Measurements from ENCODE around the gene PEX26. TPM values are rescaled to one million over a fixed set of nuclear protein-coding genes. Genes with fewer than 3 reads are reported as not detected.
"Not testable (repeated sequence)": the region's sequence is repeated elsewhere in the genome, so short reads cannot be mapped to it uniquely, and the experiment has no call there.

PEX26 gene
- total and polyA plus RNA-seq, 2 donors (not counting 1 experiment from before 2014, with no cell fraction given) = 13.2 to 14.5 TPM

DNA sequence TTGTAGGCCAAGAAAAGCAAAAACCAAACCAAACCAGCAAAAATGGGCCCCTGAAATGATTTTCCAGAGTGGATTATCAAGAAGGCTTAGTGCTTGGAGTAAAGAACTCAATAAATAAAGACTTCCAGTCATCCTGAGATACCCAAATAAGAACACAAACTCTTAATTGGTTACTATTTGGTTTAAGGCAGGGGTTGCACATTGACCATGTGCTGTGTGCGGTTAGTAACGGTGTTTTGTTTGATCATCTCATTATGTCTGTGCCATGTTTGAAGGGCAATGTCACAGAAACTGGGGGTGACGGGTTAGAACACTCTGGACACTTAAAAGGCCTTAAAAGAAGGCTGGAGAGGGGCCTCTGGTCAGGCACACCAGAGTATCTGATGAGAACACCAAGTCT, 43.7 kb upstream of the PEX26 start:
- Histone ChIP-seq H3K27ac (ENCODE audit: insufficient read depth, low read length) (no peak overlapping the region), H3K79me2 (ENCODE audit: control insufficient read depth, insufficient read depth, low read length) (no peaks in the 10 kb centered on the region), H4K20me1 (ENCODE audit: control insufficient read depth, extremely low read depth, insufficient read depth, low read length) (no peaks in the 10 kb centered on the region), H3K4me3 (replicated peaks in 1 of 4; ENCODE audit: control extremely low read depth in 1 of 4, insufficient read depth in 1 of 4, low read depth in 3 of 4, low read length in 4 of 4) (no peak overlapping the region), H3K27me3 (ENCODE audit: control insufficient read depth, insufficient read depth, low read length) (no peaks in the 10 kb centered on the region), H3K4me2 (ENCODE audit: extremely low read depth, insufficient read depth, low read length) (no peak overlapping the region), H3K4me1 (ENCODE audit: control insufficient read depth, extremely low read depth, insufficient read depth, low read length) (peaks cover 19% of the 10 kb centered on the region), H2AFZ (ENCODE audit: low read length) (no peak overlapping the region), H3K9me3 (ENCODE audit: control insufficient read depth, insufficient read depth, low read depth, low read length) (no peaks in the 10 kb centered on the region), H3K9ac (ENCODE audit: insufficient read depth, low read length) (no peak overlapping the region), H3K36me3 (ENCODE audit: control insufficient read depth, insufficient read depth, low read length) (no peaks in the 10 kb centered on the region)
- DNase-seq (ENCODE audit: low read depth in 2 of 2) = no peak
- no peak for TF ChIP-seq EZH2 (IDR thresholded peaks at IDR 0.05; ENCODE audit: low read length, missing control alignments)
- TF ChIP-seq CTCF (conservative IDR thresholded peaks at IDR 0.05 in 1 of 2, IDR thresholded peaks at IDR 0.05 in 1 of 2; ENCODE audit: low read depth in 1 of 2, low read length in 2 of 2) = no peak

GRCh38 chr22:18035751-18036150, 42.0 kb upstream of the PEX26 start:
- Histone ChIP-seq H3K36me3 (ENCODE audit: control insufficient read depth, insufficient read depth, low read length) (no peaks in the 10 kb centered on the region), H3K27me3 (ENCODE audit: control insufficient read depth, insufficient read depth, low read length) (no peaks in the 10 kb centered on the region), H3K9me3 (ENCODE audit: control insufficient read depth, insufficient read depth, low read depth, low read length) (no peaks in the 10 kb centered on the region), H3K27ac (ENCODE audit: insufficient read depth, low read length) (no peak overlapping the region), H3K79me2 (ENCODE audit: control insufficient read depth, insufficient read depth, low read length) (no peaks in the 10 kb centered on the region), H3K9ac (ENCODE audit: insufficient read depth, low read length) (no peak overlapping the region), H4K20me1 (ENCODE audit: control insufficient read depth, extremely low read depth, insufficient read depth, low read length) (no peaks in the 10 kb centered on the region), H3K4me3 (replicated peaks in 1 of 4; ENCODE audit: control extremely low read depth in 1 of 4, insufficient read depth in 1 of 4, low read depth in 3 of 4, low read length in 4 of 4) (no peak overlapping the region), H3K4me1 (ENCODE audit: control insufficient read depth, extremely low read depth, insufficient read depth, low read length) (peaks cover 19% of the 10 kb centered on the region), H2AFZ (ENCODE audit: low read length) (no peak overlapping the region), H3K4me2 (ENCODE audit: extremely low read depth, insufficient read depth, low read length) (no peak overlapping the region)
- TF ChIP-seq CTCF (conservative IDR thresholded peaks at IDR 0.05 in 1 of 2, IDR thresholded peaks at IDR 0.05 in 1 of 2; ENCODE audit: low read depth in 1 of 2, low read length in 2 of 2) = no peak
- TF ChIP-seq EZH2 (IDR thresholded peaks at IDR 0.05; ENCODE audit: low read length, missing control alignments) = no peak
- DNase-seq (ENCODE audit: low read depth in 2 of 2) = peak; percentile 32 to 36

DNA sequence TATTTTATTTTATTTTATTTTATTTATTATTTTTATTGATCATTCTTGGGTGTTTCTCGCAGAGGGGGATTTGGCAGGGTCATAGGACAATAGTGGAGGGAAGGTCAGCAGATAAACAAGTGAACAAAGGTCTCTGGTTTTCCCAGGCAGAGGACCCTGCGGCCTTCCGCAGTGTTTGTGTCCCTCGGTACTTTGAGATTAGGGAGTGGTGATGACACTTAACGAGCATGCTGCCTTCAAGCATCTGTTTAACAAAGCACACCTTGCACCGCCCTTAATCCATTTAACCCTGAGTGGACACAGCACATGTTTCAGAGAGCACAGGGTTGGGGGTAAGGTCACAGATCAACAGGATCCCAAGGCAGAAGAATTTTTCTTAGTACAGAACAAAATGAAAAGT, 36.9 kb upstream of the PEX26 start:
- H3K36me3 ChIP-seq (ENCODE audit: control insufficient read depth, insufficient read depth, low read length); DNase-seq (ENCODE audit: low read depth in 2 of 2); H4K20me1 ChIP-seq (ENCODE audit: control insufficient read depth, extremely low read depth, insufficient read depth, low read length); H3K4me3 ChIP-seq (replicated peaks in 1 of 4; ENCODE audit: control extremely low read depth in 1 of 4, insufficient read depth in 1 of 4, low read depth in 3 of 4, low read length in 4 of 4); H3K79me2 ChIP-seq (ENCODE audit: control insufficient read depth, insufficient read depth, low read length); H2AFZ ChIP-seq (ENCODE audit: low read length); H3K27me3 ChIP-seq (ENCODE audit: control insufficient read depth, insufficient read depth, low read length); H3K9ac ChIP-seq (ENCODE audit: insufficient read depth, low read length); H3K4me2 ChIP-seq (ENCODE audit: extremely low read depth, insufficient read depth, low read length); H3K9me3 ChIP-seq (ENCODE audit: control insufficient read depth, insufficient read depth, low read depth, low read length); H3K27ac ChIP-seq (ENCODE audit: insufficient read depth, low read length): not testable (repeated sequence)
- H3K4me1 ChIP-seq (ENCODE audit: control insufficient read depth, extremely low read depth, insufficient read depth, low read length) = peaks cover 11% of the 10 kb centered on the region
